HG03520 (cell line): Measurements from ENCODE around the gene DYNLT2B.
"Not testable (repeated sequence)": the region's sequence is repeated elsewhere in the genome, so short reads cannot be mapped to it uniquely, and the experiment has no call there.

Experiments used
- ATAC-seq: cut with Tn5 transposase; IDR thresholded peaks from one replicate; pipeline ENCODE4 v1.9.1; 2021; ENCODE audit warnings: mild to moderate bottlenecking, moderate library complexity; ENCODE audit not compliant: unreplicated experiment

Gene DYNLT2B

DNA sequence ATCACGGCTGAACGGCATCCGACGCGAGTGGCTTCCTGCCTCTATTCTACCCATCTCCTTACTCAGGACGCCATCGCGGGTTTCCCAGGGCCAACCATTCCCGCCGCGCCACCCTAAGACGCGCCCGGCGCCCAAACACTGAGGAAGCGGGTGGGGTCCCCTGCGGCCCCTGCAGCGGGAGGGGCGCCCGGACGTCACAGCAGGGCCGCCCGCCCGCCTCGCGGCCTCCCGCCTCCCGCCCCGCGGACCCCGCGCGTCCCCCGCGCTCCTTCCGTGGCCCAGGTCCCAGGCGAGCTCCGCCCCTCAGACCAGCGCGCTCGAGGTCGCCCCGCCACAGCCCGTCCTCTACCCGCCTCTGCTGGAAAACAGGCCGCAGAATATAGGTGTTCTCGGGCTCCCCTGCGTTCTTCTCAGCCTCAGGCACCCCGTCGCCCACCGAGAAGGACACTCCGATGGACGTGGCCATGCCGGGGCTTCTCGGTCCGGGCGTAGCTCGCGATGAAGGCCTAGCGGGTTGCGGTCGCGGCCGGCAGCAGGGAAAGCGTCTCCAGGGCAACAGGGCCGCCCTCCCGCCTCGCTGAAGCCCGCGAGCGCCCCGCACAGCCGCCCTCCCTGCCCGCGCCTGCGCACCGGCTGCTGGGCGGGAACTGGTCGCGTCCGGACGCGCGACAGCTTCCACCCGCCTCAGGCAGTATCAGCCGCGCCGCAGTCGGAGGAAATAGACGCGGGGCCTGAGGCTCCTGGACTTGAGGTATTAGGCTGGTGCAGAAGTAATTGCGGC lies at the start of gene DYNLT2B:
Gene DYNLT2B, minus strand, starts transcription at position 554 of the 781 bp plus-strand sequence. Its CDS starts 88 bp downstream, at position 466.
- peak; percentile 81 for ATAC-seq

GRCh38 chr3:196365736-196366135 lies 47.7 kb upstream of the DYNLT2B start:
- no peak for ATAC-seq

DNA sequence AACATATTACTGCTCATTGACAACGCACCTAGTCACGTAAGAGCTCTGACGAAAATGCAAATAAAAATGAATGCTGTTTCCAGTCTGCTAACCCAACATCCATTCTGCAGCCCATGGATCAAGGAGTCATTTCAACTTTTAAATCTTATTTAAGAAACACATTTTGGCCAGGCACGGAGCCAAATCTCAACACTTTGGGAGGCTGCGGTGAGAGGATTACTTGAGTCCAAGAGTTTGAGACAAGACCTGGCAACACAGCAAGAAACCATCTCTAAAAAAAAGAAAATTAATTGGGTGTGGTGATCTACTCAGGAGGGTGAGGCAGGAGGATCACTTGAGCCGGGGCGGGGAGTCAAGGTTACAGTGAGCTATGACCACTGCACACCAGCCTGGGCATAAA lies 42.5 kb upstream of the DYNLT2B start:
- ATAC-seq: no peak

DNA sequence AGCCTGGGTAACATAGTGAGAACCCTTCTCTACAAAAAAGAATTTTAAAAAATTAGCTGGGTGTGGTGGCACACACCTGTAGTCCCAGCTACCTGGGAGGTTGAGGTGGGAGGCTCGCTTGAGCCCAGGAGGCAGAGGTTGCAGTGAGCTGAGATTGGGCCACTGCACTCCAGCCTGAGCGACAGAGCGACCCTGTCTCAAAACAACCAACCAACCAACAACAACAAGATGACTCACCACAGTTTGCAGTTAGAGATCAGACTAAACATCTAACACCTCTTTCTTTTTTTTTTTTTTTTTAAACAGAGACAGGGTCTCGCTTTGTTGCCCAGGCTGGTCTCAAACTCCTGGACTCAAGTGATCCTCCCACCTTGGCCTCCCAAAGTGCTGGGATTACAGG lies 40.5 kb upstream of the DYNLT2B start:
- not testable (repeated sequence) for ATAC-seq

- ATAC-seq: no peak
Measured at GRCh38 chr3:196357905-196358304, 39.9 kb upstream of the DYNLT2B start.

DNA sequence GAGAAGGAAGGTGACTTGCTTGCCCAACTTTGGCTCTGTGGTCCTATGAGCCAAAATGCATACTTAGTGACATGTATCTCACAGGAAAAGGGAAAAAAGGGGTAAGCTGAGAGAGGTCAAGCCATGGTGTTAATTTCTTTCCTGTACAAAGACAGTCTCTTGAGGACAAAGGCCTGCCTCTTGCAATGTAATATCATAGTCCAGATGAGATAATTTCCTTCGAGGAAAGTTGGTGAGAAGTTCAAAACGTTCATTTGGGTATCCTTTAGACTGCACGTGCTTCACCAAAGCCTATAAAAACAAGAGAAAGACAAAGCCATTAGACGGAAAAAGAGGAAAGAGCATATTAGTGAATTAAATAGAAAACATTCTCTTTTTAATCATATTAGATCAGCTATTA lies 38.5 kb upstream of the DYNLT2B start:
- no peak for ATAC-seq

DNA sequence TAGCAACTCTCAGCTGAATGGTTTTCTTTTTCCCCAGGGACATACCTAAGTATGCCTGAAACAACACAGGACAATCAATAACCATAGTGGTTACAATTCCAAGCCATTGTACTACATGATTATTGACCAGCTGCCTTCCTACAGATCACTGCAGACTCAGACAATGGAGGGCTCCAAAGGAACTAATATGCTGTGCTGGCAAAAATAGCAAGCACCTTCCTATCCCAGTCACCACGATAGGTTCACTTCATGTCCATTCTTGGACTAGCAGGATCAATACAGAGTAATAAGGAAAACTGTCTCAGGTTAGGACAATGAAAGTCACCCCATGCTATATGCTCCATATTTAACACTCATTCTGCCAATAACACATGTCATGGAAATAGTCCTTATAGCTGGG lies 37.6 kb upstream of the DYNLT2B start:
- ATAC-seq: no peak

DNA sequence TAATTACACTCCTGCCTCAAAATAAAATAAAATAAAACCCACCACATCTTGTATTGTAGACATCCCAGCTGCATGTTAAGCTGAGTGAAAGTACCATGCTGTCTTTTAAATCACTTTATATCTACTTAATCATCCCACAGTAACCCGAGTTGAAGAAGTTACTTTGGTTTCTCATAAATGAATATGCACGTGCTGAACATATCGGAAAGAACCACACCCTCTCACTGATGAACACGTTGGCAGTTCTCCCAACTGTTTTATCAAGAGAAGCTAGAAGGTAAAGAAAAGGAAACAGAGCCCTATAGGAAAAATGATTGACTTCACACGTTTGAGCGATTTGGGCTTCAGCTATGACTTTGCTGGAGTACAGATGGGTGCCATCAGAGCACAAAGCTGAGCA lies 36.1 kb upstream of the DYNLT2B start:
- ATAC-seq: no peak

DNA sequence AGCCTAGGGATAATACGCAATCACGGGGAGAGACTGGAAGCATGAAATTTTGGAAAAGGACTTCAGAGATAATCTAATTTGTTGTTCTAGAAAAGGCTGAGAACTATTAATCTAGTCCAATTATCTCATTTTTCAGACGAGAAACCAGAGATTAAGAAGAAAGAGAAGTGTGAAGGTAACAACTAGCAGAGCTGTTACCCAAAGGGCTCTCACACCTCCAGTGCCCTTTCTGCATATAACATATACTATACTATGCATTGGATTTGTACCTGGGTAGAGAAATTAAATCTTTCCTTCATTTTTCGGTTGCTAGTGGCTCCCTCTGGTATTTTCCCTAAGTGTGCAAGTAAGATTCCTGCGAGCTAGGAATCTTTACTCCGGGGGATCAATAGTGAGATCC lies 33.5 kb upstream of the DYNLT2B start:
- no peak for ATAC-seq

DNA sequence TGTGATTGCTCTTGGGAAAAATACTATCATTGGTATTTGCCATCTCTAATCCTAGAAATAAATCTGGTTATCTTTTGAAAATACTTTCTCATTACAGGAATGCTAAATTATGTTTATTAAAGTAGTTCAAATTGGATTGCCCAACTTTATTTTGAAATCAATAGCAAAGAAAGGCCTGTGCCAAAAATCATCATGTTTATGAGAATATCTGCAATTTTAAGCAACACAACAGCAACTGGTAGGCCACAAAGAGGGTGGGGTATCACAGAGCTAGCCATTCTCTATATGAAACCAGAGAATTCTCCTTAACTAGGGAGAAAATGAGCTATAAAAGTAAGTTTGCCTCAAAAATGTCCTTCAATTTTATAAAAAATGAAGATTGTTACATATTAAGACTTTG lies 32.0 kb upstream of the DYNLT2B start:
- no peak for ATAC-seq

GRCh38 chr3:196348698-196349097 lies 30.7 kb upstream of the DYNLT2B start:
- no peak for ATAC-seq

- no peak for ATAC-seq
Measured at GRCh38 chr3:196344663-196345062, 26.6 kb upstream of the DYNLT2B start.

GRCh38 chr3:196343917-196344316 lies 25.9 kb upstream of the DYNLT2B start:
- not testable (repeated sequence) for ATAC-seq

- ATAC-seq: no peak
Measured at GRCh38 chr3:196341137-196341536, 23.1 kb upstream of the DYNLT2B start.

DNA sequence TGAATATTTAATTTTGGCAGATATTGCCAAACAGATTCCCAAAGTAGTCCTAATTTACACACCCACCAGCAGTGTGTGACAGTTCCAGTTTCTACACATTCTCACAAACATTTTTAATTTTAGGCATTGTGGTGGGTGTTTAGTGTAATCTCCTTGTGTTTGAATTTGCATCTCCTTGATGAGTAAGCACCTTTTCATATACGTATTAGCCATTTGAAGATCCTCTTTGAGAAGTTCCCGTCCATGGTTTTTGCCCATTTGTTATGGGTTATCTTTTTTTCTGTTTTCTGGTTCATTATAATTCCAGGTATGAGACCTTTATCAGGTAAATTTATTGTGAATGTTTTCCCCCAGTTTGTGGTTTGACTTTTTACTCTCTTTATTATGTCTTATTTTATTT lies 22.4 kb upstream of the DYNLT2B start:
- no peak for ATAC-seq

- ATAC-seq: no peak
Measured at GRCh38 chr3:196339493-196340254, 21.6 kb upstream of the DYNLT2B start.

- ATAC-seq: no peak
Measured at GRCh38 chr3:196339044-196339443, 21.0 kb upstream of the DYNLT2B start.

- no peak for ATAC-seq
Measured at GRCh38 chr3:196336319-196337145, 18.5 kb upstream of the DYNLT2B start.

GRCh38 chr3:196335503-196335948 lies 17.5 kb upstream of the DYNLT2B start:
- ATAC-seq: no peak

GRCh38 chr3:196334982-196335381 lies 16.9 kb upstream of the DYNLT2B start:
- no peak for ATAC-seq

GRCh38 chr3:196332168-196332567 lies 14.1 kb upstream of the DYNLT2B start:
- no peak for ATAC-seq
